GM18519 (cell line): ENCODE data around the gene CHI3L1.

Source experiments
- ATAC-seq: cut with Tn5 transposase; IDR thresholded peaks from one replicate; pipeline ENCODE4 v1.9.1; 2021; ENCODE audit warnings: mild to moderate bottlenecking, moderate library complexity; ENCODE audit not compliant: unreplicated experiment, low FRiP score

CHI3L1 gene

GRCh38 chr1:203153051-203153988 lies 33.2 kb downstream of the CHI3L1 start:
- ATAC-seq, result no peak

- ATAC-seq, result no peak
These were observed 34.1 kb downstream of the CHI3L1 start for GRCh38 chr1:203152158-203153034.

- ATAC-seq, result no peak
These were observed 34.9 kb downstream of the CHI3L1 start for GRCh38 chr1:203151362-203152157.

- ATAC-seq, result no peak
These were observed 35.8 kb downstream of the CHI3L1 start for GRCh38 chr1:203150511-203151297.

GRCh38 chr1:203149188-203149840 lies 37.2 kb downstream of the CHI3L1 start:
- no peak for ATAC-seq

- no peak for ATAC-seq
These were observed 37.9 kb downstream of the CHI3L1 start for GRCh38 chr1:203148579-203148978.

- ATAC-seq, result no peak
These were observed 38.4 kb downstream of the CHI3L1 start for GRCh38 chr1:203148127-203148526.

GRCh38 chr1:203147376-203147775 lies 39.1 kb downstream of the CHI3L1 start:
- no peak for ATAC-seq

- no peak for ATAC-seq
These were observed 40.0 kb downstream of the CHI3L1 start for GRCh38 chr1:203146537-203146936.

- no peak for ATAC-seq
These were observed 40.5 kb downstream of the CHI3L1 start for GRCh38 chr1:203146042-203146369.

GRCh38 chr1:203145321-203146041 lies 41.0 kb downstream of the CHI3L1 start:
- ATAC-seq, result no peak

GRCh38 chr1:203144661-203145060 lies 41.8 kb downstream of the CHI3L1 start:
- ATAC-seq, result no peak

GRCh38 chr1:203143641-203144040 lies 42.9 kb downstream of the CHI3L1 start:
- no peak for ATAC-seq

- no peak for ATAC-seq
These were observed 43.7 kb downstream of the CHI3L1 start for GRCh38 chr1:203142684-203143408.

GRCh38 chr1:203142124-203142523 lies 44.4 kb downstream of the CHI3L1 start:
- ATAC-seq, result no peak

- ATAC-seq, result no peak
These were observed 45.6 kb downstream of the CHI3L1 start for GRCh38 chr1:203140743-203141520.

- no peak for ATAC-seq
These were observed 46.5 kb downstream of the CHI3L1 start for GRCh38 chr1:203139976-203140475.
